ENCODE measurements around the gene SMYD3.

SMYD3 gene

DNA sequence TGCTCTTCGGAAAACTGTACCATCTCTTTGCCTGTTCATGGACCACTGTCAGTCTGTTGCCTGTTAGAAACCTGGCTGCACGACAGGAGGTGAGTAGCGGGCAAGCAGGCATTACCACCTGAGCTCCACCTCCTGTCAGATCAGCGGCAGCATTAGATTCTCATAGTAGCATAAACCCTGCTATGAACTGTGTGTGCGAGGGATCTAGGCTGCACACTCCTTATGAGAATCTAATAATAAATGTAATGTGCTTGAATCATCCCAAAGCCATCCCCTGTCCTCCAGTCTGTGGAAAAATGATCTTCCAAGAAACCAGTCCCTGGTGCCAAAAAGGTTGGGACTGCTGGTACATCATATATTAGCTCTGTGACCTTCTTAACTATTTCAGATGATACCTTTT is 110.0 kb downstream of the SMYD3 start:
- intact Hi-C loops (cut with micrococcal nuclease): no loop called here
- no peak overlapping the region for H3K4me3 Mint-ChIP-seq
- no peaks in the 10 kb centered on the region for H3K9me3 Mint-ChIP-seq
- H3K4me1 Mint-ChIP-seq (ENCODE audit: low read depth): peaks cover 6% of the 10 kb centered on the region
- H3K36me3 Mint-ChIP-seq (ENCODE audit: low read depth): no peaks in the 10 kb centered on the region
- H3K27ac Mint-ChIP-seq: no peak overlapping the region
- no peaks in the 10 kb centered on the region for H3K27me3 Mint-ChIP-seq

DNA sequence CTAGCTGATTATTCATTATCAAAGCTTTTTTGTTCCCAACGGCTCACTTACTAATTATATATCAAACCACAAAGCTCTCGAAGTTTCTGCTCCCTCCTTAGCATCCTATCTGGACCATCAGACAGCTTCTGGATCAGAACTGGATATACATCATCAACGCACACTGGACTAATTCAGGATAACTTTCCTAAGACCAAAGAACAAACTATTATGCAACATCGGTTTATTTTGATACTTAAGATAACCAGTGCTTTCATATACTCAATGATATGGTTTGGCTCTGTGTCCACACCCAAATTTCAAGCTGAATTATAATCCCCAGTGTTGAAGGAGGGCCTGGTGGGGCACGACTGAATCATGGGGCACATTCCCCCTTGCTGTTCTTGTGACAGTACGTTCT is 110.8 kb downstream of the SMYD3 start:
- no peak overlapping the region for H3K27ac Mint-ChIP-seq
- H3K4me1 Mint-ChIP-seq (ENCODE audit: low read depth): peaks cover 6% of the 10 kb centered on the region
- peaks cover 5% of the 10 kb centered on the region for H3K9me3 Mint-ChIP-seq
- intact Hi-C loops (cut with micrococcal nuclease): no loop called here
- H3K4me3 Mint-ChIP-seq: no peak overlapping the region
- no peaks in the 10 kb centered on the region for H3K27me3 Mint-ChIP-seq
- H3K36me3 Mint-ChIP-seq (ENCODE audit: low read depth): no peaks in the 10 kb centered on the region

DNA sequence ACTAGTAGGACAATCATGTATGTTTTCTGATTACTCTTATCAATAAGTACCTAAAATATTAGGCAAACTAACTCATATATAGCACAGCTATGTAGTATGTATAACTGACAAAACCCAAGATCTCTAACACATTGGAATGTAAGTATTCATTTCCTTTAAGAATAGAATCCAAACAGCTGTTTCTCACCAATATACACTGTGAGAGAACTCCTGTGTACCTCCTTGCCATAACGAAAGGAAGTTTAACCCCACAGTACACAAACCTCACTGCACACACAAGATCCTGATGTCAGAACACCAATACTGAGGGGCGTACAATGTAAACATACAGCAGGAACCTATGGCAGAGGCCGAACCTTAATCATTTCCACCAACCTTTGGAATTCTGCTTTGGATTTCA is 113.0 kb downstream of the SMYD3 start:
- Mint-ChIP-seq H3K36me3 (ENCODE audit: low read depth) (no peaks in the 10 kb centered on the region), H3K27me3 (no peaks in the 10 kb centered on the region), H3K4me3 (no peak overlapping the region), H3K27ac (no peak overlapping the region), H3K4me1 (ENCODE audit: low read depth) (peaks cover 6% of the 10 kb centered on the region), H3K9me3 (peaks cover 15% of the 10 kb centered on the region)
- intact Hi-C loops (cut with micrococcal nuclease): no loop called here

GRCh38 chr1:246390855-246391254 is 116.2 kb downstream of the SMYD3 start:
- no peak overlapping the region for H3K27ac Mint-ChIP-seq
- peaks cover 15% of the 10 kb centered on the region for H3K9me3 Mint-ChIP-seq
- no peaks in the 10 kb centered on the region for H3K27me3 Mint-ChIP-seq
- no peak overlapping the region for H3K4me3 Mint-ChIP-seq
- intact Hi-C loops (cut with micrococcal nuclease): no loop called here
- peaks cover 6% of the 10 kb centered on the region for H3K4me1 Mint-ChIP-seq (ENCODE audit: low read depth)
- H3K36me3 Mint-ChIP-seq (ENCODE audit: low read depth): no peaks in the 10 kb centered on the region

- no peaks in the 10 kb centered on the region for H3K36me3 Mint-ChIP-seq (ENCODE audit: low read depth)
- intact Hi-C loops (cut with micrococcal nuclease): no loop called here
- no peak overlapping the region for H3K4me3 Mint-ChIP-seq
- H3K4me1 Mint-ChIP-seq (ENCODE audit: low read depth): no peaks in the 10 kb centered on the region
- no peak overlapping the region for H3K27ac Mint-ChIP-seq
- H3K9me3 Mint-ChIP-seq: no peaks in the 10 kb centered on the region
- H3K27me3 Mint-ChIP-seq: no peaks in the 10 kb centered on the region
Observed at GRCh38 chr1:246384616-246385015, 122.5 kb downstream of the SMYD3 start.

DNA sequence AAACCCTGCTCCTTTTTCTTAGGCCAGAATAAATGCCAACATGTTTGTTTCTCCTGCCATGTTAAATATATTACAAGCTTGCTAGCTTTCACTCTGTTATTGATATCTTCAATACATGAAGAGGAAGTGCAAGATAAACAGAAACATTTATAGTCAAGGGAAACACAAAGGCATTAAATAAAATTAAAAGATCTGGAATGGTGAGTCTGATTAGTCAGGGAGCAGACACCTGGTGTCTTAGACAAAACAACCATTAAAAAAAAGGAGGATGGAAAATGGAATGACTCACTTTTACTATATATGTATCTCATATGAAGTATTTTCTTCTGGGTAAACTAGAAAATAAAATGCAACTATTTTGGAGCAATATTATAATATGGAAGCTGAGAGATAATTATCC is 123.3 kb downstream of the SMYD3 start:
- no peaks in the 10 kb centered on the region for H3K36me3 Mint-ChIP-seq (ENCODE audit: low read depth)
- intact Hi-C loops (cut with micrococcal nuclease): no loop called here
- H3K27me3 Mint-ChIP-seq: no peaks in the 10 kb centered on the region
- H3K27ac Mint-ChIP-seq: no peak overlapping the region
- H3K9me3 Mint-ChIP-seq: no peaks in the 10 kb centered on the region
- H3K4me3 Mint-ChIP-seq: no peak overlapping the region
- H3K4me1 Mint-ChIP-seq (ENCODE audit: low read depth): no peaks in the 10 kb centered on the region

DNA sequence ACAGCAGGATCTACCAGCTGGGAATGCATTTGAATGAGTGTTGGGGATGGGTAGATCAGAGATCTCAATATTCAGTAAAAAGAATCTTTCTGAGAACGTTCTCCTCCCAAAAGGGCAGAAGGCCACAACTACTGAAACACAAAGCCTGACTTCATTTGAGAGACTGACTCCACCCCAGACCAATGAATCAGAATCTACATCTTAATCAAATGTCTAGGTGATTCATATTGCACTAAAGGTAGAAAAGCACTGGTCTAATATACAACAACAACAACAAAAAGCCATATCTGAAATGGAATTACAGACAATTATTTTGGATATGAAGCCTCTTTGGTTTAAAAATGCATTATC is 123.9 kb downstream of the SMYD3 start:
- H3K9me3 Mint-ChIP-seq: no peaks in the 10 kb centered on the region
- no peaks in the 10 kb centered on the region for H3K27me3 Mint-ChIP-seq
- no peak overlapping the region for H3K27ac Mint-ChIP-seq
- intact Hi-C loops (cut with micrococcal nuclease): no loop called here
- no peak overlapping the region for H3K4me3 Mint-ChIP-seq
- H3K36me3 Mint-ChIP-seq (ENCODE audit: low read depth): no peaks in the 10 kb centered on the region
- H3K4me1 Mint-ChIP-seq (ENCODE audit: low read depth): no peaks in the 10 kb centered on the region

DNA sequence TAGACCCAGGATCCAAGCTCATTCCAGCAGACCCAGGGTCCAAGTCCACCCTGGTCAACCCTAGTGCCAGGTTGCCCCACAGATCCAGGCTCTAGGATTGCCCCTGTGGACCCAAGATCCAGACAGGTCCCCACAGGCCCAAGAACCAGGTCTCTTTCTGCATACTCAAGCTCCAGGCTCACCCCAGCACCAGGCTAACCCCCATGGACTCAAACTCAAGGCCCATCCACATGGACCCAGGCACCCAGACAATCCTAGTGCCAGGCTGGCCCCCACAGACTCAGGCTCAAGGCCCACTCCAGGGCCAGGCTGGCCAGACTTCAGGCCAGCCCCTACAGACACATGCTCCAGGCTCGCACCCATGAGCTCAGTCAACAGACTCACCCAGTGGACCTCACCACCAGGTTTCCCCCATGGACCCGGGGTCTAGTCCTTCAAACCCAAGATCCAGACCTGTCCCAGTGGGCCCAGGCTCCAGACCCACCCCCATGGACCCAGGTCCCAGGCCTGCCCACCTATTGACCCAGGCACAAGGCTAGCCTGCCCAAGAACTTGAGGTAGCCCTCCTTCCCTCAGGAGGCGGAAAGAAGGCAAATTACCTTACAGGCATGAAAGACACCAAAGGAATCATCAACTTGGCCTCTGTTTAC is 124.4 kb downstream of the SMYD3 start:
- no peak overlapping the region for H3K27ac Mint-ChIP-seq
- no peaks in the 10 kb centered on the region for H3K4me1 Mint-ChIP-seq (ENCODE audit: low read depth)
- H3K4me3 Mint-ChIP-seq: no peak overlapping the region
- intact Hi-C loops (cut with micrococcal nuclease): no loop called here
- no peaks in the 10 kb centered on the region for H3K36me3 Mint-ChIP-seq (ENCODE audit: low read depth)
- no peaks in the 10 kb centered on the region for H3K27me3 Mint-ChIP-seq
- H3K9me3 Mint-ChIP-seq: no peaks in the 10 kb centered on the region

DNA sequence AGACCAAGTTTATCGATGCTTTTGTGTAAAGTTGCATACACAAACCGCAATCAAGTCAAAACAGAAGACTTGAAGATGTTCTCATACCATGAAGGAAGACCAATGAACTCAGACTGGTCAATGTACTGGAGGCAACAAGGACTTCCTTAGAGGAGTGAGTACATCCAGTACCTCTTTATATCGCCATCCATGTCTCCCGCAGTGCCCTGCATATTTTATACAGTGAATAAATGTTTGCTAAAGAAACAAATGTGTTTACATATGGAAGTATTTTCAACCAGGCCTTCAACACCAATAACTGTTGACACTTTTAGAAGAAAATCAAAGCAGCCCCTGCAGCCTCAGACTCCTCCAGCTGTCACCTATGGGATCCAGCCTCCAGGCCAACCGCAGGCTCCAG is 125.6 kb downstream of the SMYD3 start:
- Mint-ChIP-seq H3K27ac (no peak overlapping the region), H3K9me3 (no peaks in the 10 kb centered on the region), H3K4me1 (ENCODE audit: low read depth) (no peaks in the 10 kb centered on the region), H3K36me3 (ENCODE audit: low read depth) (no peaks in the 10 kb centered on the region), H3K4me3 (no peak overlapping the region), H3K27me3 (no peaks in the 10 kb centered on the region)
- intact Hi-C loops (cut with micrococcal nuclease): no loop called here

DNA sequence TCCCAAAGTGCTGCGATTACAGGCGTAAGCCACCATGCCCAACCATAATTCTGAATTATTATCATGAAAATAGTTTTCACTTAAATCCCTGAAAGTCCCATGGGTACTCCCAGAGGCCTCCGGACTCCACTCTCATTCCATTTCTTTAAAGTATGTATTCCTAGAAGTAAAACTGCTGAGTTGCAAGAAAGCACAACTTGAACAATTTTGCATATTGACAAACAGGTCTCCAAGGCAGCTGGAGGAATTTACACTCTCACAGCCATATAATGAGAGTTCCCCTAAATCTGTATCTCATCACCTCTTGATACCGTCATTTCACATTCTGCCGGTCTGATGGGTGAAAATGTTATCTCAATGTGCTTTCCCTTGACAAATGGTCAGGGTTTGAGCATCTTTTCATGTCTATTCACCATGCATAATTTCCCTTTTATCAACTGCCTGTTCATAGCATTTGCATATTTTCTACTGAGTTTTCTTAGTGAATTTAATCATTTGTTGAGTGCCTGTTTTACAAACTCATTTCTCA is 129.4 kb downstream of the SMYD3 start:
- no peaks in the 10 kb centered on the region for H3K36me3 Mint-ChIP-seq (ENCODE audit: low read depth)
- H3K4me3 Mint-ChIP-seq: no peak overlapping the region
- H3K9me3 Mint-ChIP-seq: no peaks in the 10 kb centered on the region
- no peaks in the 10 kb centered on the region for H3K4me1 Mint-ChIP-seq (ENCODE audit: low read depth)
- no peak overlapping the region for H3K27ac Mint-ChIP-seq
- intact Hi-C loops (cut with micrococcal nuclease): no loop called here
- no peaks in the 10 kb centered on the region for H3K27me3 Mint-ChIP-seq

DNA sequence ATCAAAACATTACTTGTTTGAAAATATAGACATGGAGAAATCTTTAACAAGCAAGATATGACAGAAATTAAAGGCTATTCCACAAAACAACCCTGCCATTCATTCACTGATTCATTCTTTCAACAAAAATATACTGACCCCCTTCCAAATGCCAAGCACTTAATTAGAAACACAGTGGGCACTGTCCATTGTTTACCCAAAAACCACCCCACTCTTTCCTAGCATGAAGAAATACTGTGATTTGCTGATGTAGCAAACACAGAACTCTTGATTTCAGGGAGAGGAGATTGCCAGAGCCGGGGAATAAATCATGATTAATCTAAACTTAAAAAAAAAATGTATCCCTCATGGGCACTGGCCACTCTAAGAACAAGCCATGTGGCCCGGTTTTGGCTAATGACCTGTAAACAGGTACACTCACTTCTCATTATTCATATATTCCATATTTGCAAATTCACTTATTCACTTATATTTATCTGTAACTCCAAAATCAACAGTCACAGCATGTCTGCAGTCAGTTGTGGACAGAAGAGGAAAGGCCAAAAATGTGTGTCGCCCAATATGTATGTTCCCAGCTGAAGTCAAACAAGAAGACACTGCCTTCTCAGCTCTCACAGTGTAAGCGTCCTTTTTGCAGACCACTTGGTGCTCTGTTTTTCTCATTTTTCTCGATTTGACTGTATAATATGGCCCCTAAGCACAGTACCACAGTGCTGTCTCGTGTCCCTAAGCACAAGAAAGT is 133.1 kb downstream of the SMYD3 start:
- Mint-ChIP-seq H3K9me3 (no peaks in the 10 kb centered on the region), H3K27me3 (no peaks in the 10 kb centered on the region), H3K4me1 (ENCODE audit: low read depth) (no peaks in the 10 kb centered on the region), H3K4me3 (no peak overlapping the region), H3K36me3 (ENCODE audit: low read depth) (no peaks in the 10 kb centered on the region), H3K27ac (no peak overlapping the region)
- intact Hi-C loops (cut with micrococcal nuclease): no loop called here

DNA sequence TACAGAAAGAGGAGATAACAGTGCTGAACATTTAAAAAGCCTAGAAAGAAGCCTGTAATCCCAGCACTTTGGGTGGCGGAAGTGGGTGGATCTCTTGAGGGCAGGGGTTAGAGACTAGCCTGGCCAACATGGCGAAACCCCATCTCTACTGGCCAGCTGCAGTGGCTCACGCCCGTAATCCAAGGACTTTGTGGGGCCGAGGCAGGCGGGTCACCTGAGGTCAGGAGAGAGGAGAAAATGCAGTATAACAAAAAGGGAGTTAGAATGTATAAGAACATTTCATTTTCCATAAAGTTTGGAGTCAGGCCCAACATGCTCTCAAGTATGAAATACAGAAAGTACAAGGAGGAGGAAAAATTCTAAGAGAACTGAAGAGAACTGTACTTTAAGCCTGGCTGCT is 134.5 kb downstream of the SMYD3 start:
- no peak overlapping the region for H3K27ac Mint-ChIP-seq

GRCh38 chr1:246367041-246367440 is 140.0 kb downstream of the SMYD3 start:
- Mint-ChIP-seq H3K27me3 (no peaks in the 10 kb centered on the region), H3K9me3 (peaks cover 2% of the 10 kb centered on the region), H3K36me3 (ENCODE audit: low read depth) (no peaks in the 10 kb centered on the region), H3K4me1 (ENCODE audit: low read depth) (no peaks in the 10 kb centered on the region), H3K27ac (no peak overlapping the region), H3K4me3 (no peak overlapping the region)
- intact Hi-C loops (cut with micrococcal nuclease): no loop called here

More for the DNA sequence above, 134.5 kb downstream of the SMYD3 start:
- Mint-ChIP-seq H3K9me3 (no peaks in the 10 kb centered on the region), H3K36me3 (ENCODE audit: low read depth) (no peaks in the 10 kb centered on the region), H3K4me3 (no peak overlapping the region), H3K27me3 (no peaks in the 10 kb centered on the region), H3K4me1 (ENCODE audit: low read depth) (no peaks in the 10 kb centered on the region)
- intact Hi-C loops (cut with micrococcal nuclease): no loop called here

- Mint-ChIP-seq H3K9me3 (peaks cover 15% of the 10 kb centered on the region), H3K27me3 (no peaks in the 10 kb centered on the region), H3K27ac (no peak overlapping the region), H3K36me3 (ENCODE audit: low read depth) (no peaks in the 10 kb centered on the region), H3K4me1 (ENCODE audit: low read depth) (no peaks in the 10 kb centered on the region), H3K4me3 (no peak overlapping the region)
- intact Hi-C loops (cut with micrococcal nuclease): no loop called here
Observed at GRCh38 chr1:246365708-246366107, 141.4 kb downstream of the SMYD3 start.

Data from dendritic cell treated with granulocyte-macrophage colony-stimulating factor and Interleukin-4, amounts not matched to agents 40 ng/mL and 50 ng/mL, for 4 days (primary cell).